HepG2 (cell line): ENCODE measurements around the gene CFAP92. TPM values are rescaled to one million over a fixed set of nuclear protein-coding genes. Genes with fewer than 3 reads are reported as not detected.

Source experiments
- CC2D1A ChIP-seq: sonication (generic); formaldehyde crosslinking; IDR thresholded peaks from 2 replicates; pipeline ENCODE4 v1.8.1; 2023; ENCODE audit warnings: mild to moderate bottlenecking, missing genetic modification reagents
- CSRNP1 ChIP-seq: sonication (generic); formaldehyde crosslinking; IDR thresholded peaks from 2 replicates; pipeline ENCODE4 v1.8.1; 2023; ENCODE audit warnings: mild to moderate bottlenecking, missing genetic modification reagents
- GMEB1 ChIP-seq: sonication (generic); formaldehyde crosslinking; IDR thresholded peaks from 2 replicates; pipeline ENCODE4 v1.5.1; 2020; ENCODE audit warnings: missing genetic modification reagents, mild to moderate bottlenecking, borderline replicate concordance
- GTF2F1 ChIP-seq: fragments of 150-350 bp; IDR thresholded peaks from 2 replicates; pipeline ENCODE4 v1.6.1; 2014; ENCODE audit warnings: low read length
- MAFF ChIP-seq: IDR thresholded peaks from 2 replicates; pipeline ENCODE4 v1.6.1; 2011; ENCODE audit warnings: low read depth, low read length, improper control_type of control experiment
- MBNL3 ChIP-seq: fragments of 250-450 bp; sonication (Bioruptor Pico); conservative IDR thresholded peaks from 2 replicates; pipeline ENCODE4 v1.8.0; 2022; ENCODE audit warnings: mild to moderate bottlenecking, inconsistent platforms
- MEIS2 ChIP-seq: sonication (generic); formaldehyde crosslinking; IDR thresholded peaks from 2 replicates; pipeline ENCODE4 v1.9.0; 2021; ENCODE audit warnings: mild to moderate bottlenecking, missing genetic modification reagents
- MXD3 ChIP-seq: IDR thresholded peaks from 2 replicates; pipeline ENCODE4 v1.6.1; 2016; ENCODE audit warnings: mild to moderate bottlenecking, missing biosample characterization, missing genetic modification reagents
- SMARCC2 ChIP-seq: fragments of 450-650 bp; IDR thresholded peaks from 2 replicates; pipeline ENCODE4 v1.6.1; 2017; ENCODE audit warnings: antibody characterized with exemption, mild to moderate bottlenecking
- STAT6 ChIP-seq: sonication (generic); formaldehyde crosslinking; IDR thresholded peaks from 2 replicates; pipeline ENCODE4 v1.4.0; 2020; ENCODE audit warnings: missing genetic modification reagents, mild to moderate bottlenecking, borderline replicate concordance
- TFAP4 ChIP-seq: sonication (generic); IDR thresholded peaks from 2 replicates; pipeline ENCODE4 v1.6.1; 2016; ENCODE audit warnings: low read depth, borderline replicate concordance
- ZBTB4 ChIP-seq: sonication (generic); formaldehyde crosslinking; IDR thresholded peaks from 2 replicates; pipeline ENCODE4 v1.4.0; 2020; ENCODE audit warnings: missing genetic modification reagents, mild to moderate bottlenecking, borderline replicate concordance
- ZFP36L1 ChIP-seq: sonication (generic); formaldehyde crosslinking; IDR thresholded peaks from 2 replicates; pipeline ENCODE4 v1.8.0; 2022; ENCODE audit warnings: mild to moderate bottlenecking, missing genetic modification reagents, moderate library complexity
- ZNF234 ChIP-seq: sonication (generic); formaldehyde crosslinking; conservative IDR thresholded peaks from 2 replicates; pipeline ENCODE4 v1.5.1; 2020; ENCODE audit warnings: mild to moderate bottlenecking, missing genetic modification reagents
- ZNF430 ChIP-seq: sonication (generic); formaldehyde crosslinking; IDR thresholded peaks from 2 replicates; pipeline ENCODE4 v1.9.0; 2021; ENCODE audit warnings: mild to moderate bottlenecking, missing genetic modification reagents
- ZNF510 ChIP-seq: sonication (generic); formaldehyde crosslinking; IDR thresholded peaks from 2 replicates; pipeline ENCODE4 v1.4.0; 2020; ENCODE audit warnings: low read depth, mild to moderate bottlenecking, missing genetic modification reagents
- ZNF549 ChIP-seq: sonication (generic); formaldehyde crosslinking; IDR thresholded peaks from 2 replicates; pipeline ENCODE4 v1.5.0; 2020; ENCODE audit warnings: missing genetic modification reagents
- ZNF709 ChIP-seq: sonication (generic); formaldehyde crosslinking; IDR thresholded peaks from 2 replicates; pipeline ENCODE4 v1.5.0; 2020; ENCODE audit warnings: mild to moderate bottlenecking, missing genetic modification reagents
- ZNF75D ChIP-seq: sonication (generic); formaldehyde crosslinking; IDR thresholded peaks from 2 replicates; pipeline ENCODE4 v1.8.1; 2023; ENCODE audit warnings: missing genetic modification reagents, mild to moderate bottlenecking, borderline replicate concordance
- polyA plus RNA-seq, 8 experiments: library from polyadenylated mRNA; depleted of rRNA in 3 of 8; stranded (reverse) in 7 of 8; unstranded in 1 of 8; fragments of >200 nt; fragmentation: Illumina TruSeq in 4 of 8; extraction: Trizol in 4 of 8; gene quantifications; 2 replicates each; pipeline versions ENCODE4 v1.2.1 to v1.2.3, GENCODE V29; 2011 to 2016; ENCODE audit warnings: low read depth in 4 of 8, missing spikeins in 1 of 8, mixed read lengths in 1 of 8; ENCODE audit not compliant: insufficient read depth in 1 of 8
- total RNA-seq, 5 experiments: library from RNA; depleted of rRNA; stranded (reverse); fragments of >200 nt; fragmentation: Illumina TruSeq; extraction: Trizol; gene quantifications; 2 replicates each; pipeline ENCODE4 v1.2.3, GENCODE V29; 2016; ENCODE audit warnings: low read depth in 1 of 5

Gene CFAP92
- total and polyA plus RNA-seq, 2 of the 13 experiments (the other 11 are each of a cell fraction or from before 2014, with no cell fraction given), result 0.18 to 0.46 TPM

GRCh38 chr3:129005526-129006303 is 11.8 kb upstream of the CFAP92 start (continued):
- TF ChIP-seq ZNF75D (CRISPR knock-in tag), result no peak
- no peak for TF ChIP-seq ZNF549 (CRISPR knock-in tag)
- TF ChIP-seq TFAP4, result peak; percentile 75; the same call in 1 of the 2 replicates
- TF ChIP-seq CSRNP1 (CRISPR knock-in tag), result no peak
- TF ChIP-seq ZBTB4 (CRISPR knock-in tag), result no peak
- no peak for TF ChIP-seq ZNF510 (CRISPR knock-in tag)
- no peak for TF ChIP-seq SMARCC2
- no peak for TF ChIP-seq GTF2F1
- no peak for TF ChIP-seq MAFF
- no peak for TF ChIP-seq MBNL3
- TF ChIP-seq STAT6, result no peak
- TF ChIP-seq ZFP36L1 (CRISPR knock-in tag), result no peak
- no peak for TF ChIP-seq MXD3
- TF ChIP-seq MEIS2 (CRISPR knock-in tag), result no peak
- TF ChIP-seq ZNF430, result no peak
- TF ChIP-seq GMEB1 (CRISPR knock-in tag), result no peak
- no peak for TF ChIP-seq ZNF234 (CRISPR knock-in tag)
- TF ChIP-seq ZNF709, result no peak
- TF ChIP-seq CC2D1A, result no peak
